ENCODE measurements around the gene TMTC2. TPM values are rescaled to one million over a fixed set of nuclear protein-coding genes. Genes with fewer than 3 reads are reported as not detected.
A peak's percentile ranks its signal among the peaks of the same experiment; 100 is the strongest.

TMTC2 gene
- total and polyA plus RNA-seq, 2 donors from 2014 or later = 6.0 to 32.9 TPM

DNA sequence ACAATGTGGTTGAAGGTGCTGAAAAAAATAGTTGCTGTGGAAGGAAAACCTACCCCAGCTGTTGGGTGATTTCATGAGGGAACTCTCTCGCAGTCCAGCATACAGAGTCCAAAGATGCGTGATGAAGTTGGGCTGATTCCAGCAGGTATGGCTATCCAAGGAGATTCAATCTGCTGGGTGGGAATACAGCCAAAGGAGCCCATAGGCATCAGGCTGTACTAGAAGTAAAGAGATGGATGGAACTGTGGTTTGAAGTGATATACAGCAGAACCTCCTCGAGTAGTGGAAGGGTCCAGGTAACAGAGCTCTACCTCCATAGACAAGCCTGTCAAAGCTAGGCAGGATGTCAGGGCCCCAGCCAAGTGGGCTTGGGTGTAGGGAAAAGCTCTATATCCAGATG is 11.5 kb upstream of the TMTC2 start:
- Histone ChIP-seq H3K9ac (ENCODE audit: low read length in 3 of 3) (no peak overlapping the region), H3K27ac (ENCODE audit: low read depth in 2 of 2, low read length in 2 of 2) (no peak overlapping the region), H3K27me3 (ENCODE audit: control insufficient read depth, insufficient read depth, low read length) (no peaks in the 10 kb centered on the region), H3K9me3 (ENCODE audit: control insufficient read depth in 2 of 3, insufficient read depth in 1 of 3, low read length in 3 of 3) (no peaks in the 10 kb centered on the region), H3K4me1 (ENCODE audit: control insufficient read depth in 2 of 3, insufficient read depth in 2 of 3, low read depth in 1 of 3, low read length in 3 of 3) (no peaks in the 10 kb centered on the region), H3K36me3 (ENCODE audit: control insufficient read depth in 2 of 3, insufficient read depth in 3 of 3, low read length in 3 of 3) (no peaks in the 10 kb centered on the region), H3K4me3 (ENCODE audit: low read length in 3 of 3) (no peak overlapping the region)
- intact Hi-C loops (cut with DNase I) = no loop called here
- TF ChIP-seq, protein P1, sequence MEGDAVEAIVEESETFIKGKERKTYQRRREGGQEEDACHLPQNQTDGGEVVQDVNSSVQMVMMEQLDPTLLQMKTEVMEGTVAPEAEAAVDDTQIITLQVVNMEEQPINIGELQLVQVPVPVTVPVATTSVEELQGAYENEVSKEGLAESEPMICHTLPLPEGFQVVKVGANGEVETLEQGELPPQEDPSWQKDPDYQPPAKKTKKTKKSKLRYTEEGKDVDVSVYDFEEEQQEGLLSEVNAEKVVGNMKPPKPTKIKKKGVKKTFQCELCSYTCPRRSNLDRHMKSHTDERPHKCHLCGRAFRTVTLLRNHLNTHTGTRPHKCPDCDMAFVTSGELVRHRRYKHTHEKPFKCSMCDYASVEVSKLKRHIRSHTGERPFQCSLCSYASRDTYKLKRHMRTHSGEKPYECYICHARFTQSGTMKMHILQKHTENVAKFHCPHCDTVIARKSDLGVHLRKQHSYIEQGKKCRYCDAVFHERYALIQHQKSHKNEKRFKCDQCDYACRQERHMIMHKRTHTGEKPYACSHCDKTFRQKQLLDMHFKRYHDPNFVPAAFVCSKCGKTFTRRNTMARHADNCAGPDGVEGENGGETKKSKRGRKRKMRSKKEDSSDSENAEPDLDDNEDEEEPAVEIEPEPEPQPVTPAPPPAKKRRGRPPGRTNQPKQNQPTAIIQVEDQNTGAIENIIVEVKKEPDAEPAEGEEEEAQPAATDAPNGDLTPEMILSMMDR (IDR thresholded peaks at IDR 0.05; ENCODE audit: borderline replicate concordance, extremely low read depth, insufficient read depth) = no peak
- FAIRE-seq = no peak
- no peak for DNase-seq

DNA sequence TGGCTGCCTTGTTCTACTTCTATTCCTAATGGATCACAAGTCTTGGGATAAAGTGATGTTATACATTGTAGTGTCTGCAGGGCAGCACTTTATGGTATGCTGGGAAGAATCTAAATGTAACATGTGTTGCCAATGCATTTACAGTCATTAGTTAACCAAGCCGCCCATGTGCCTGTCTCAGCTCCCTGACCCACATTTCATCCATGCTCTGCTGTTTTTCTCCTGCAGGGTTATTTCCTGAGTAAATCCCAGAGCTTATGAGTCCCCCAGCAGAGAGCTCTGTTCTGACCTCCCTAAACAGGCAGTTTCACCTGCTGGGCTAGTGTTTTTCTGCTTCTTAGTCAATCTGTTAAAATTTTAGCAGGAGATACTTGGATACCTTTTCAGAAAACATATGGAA is 4.4 kb upstream of the TMTC2 start:
- H3K9ac ChIP-seq (ENCODE audit: low read length in 3 of 3) = no peak overlapping the region
- H3K9me3 ChIP-seq (ENCODE audit: control insufficient read depth in 2 of 3, insufficient read depth in 1 of 3, low read length in 3 of 3) = no peaks in the 10 kb centered on the region
- H3K4me3 ChIP-seq (ENCODE audit: low read length in 3 of 3) = no peak overlapping the region
- TF ChIP-seq, protein P1 (IDR thresholded peaks at IDR 0.05; ENCODE audit: borderline replicate concordance, extremely low read depth, insufficient read depth) = no peak
- H3K36me3 ChIP-seq (ENCODE audit: control insufficient read depth in 2 of 3, insufficient read depth in 3 of 3, low read length in 3 of 3) = no peaks in the 10 kb centered on the region
- H3K27me3 ChIP-seq (ENCODE audit: control insufficient read depth, insufficient read depth, low read length) = no peaks in the 10 kb centered on the region
- FAIRE-seq (no peak), DNase-seq (peak in 2 of 5 donors; percentile 34 to 39)
- H3K4me1 ChIP-seq (ENCODE audit: control insufficient read depth in 2 of 3, insufficient read depth in 2 of 3, low read depth in 1 of 3, low read length in 3 of 3) = peaks cover 0 to 7% (median 0%) of the 10 kb centered on the region in 3 donors
- no peak overlapping the region for H3K27ac ChIP-seq (ENCODE audit: low read depth in 2 of 2, low read length in 2 of 2)
- intact Hi-C loops (cut with DNase I) = no loop called here

DNA sequence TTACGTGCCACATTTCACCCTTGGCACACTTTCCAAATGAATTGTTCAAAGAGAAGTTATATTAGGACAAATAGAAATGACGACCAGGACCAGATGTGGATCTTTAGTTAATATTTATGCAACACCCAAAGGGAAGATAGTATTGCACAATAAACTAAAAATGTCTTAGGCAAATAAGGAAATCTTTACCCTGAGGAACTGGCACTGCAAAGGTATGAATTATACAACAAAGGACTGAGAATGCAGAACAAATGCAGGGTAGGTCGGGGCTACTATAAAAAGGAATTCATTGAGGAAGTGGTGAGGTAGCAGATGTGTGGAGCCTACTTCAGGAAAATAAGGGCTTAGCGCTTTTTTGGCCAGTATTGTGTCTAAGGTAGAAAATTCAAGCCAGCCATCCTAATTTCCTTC is 3.9 kb upstream of the TMTC2 start:
- Histone ChIP-seq H3K27me3 (ENCODE audit: control insufficient read depth, insufficient read depth, low read length) (no peaks in the 10 kb centered on the region), H3K9me3 (ENCODE audit: control insufficient read depth in 2 of 3, insufficient read depth in 1 of 3, low read length in 3 of 3) (no peaks in the 10 kb centered on the region), H3K4me1 (ENCODE audit: control insufficient read depth in 2 of 3, insufficient read depth in 2 of 3, low read depth in 1 of 3, low read length in 3 of 3) (peaks cover 0 to 7% (median 0%) of the 10 kb centered on the region in 3 donors), H3K9ac (ENCODE audit: low read length in 3 of 3) (no peak overlapping the region), H3K4me3 (ENCODE audit: low read length in 3 of 3) (no peak overlapping the region), H3K36me3 (ENCODE audit: control insufficient read depth in 2 of 3, insufficient read depth in 3 of 3, low read length in 3 of 3) (no peaks in the 10 kb centered on the region), H3K27ac (ENCODE audit: low read depth in 2 of 2, low read length in 2 of 2) (no peak overlapping the region)
- TF ChIP-seq, protein P1 (IDR thresholded peaks at IDR 0.05; ENCODE audit: borderline replicate concordance, extremely low read depth, insufficient read depth) = no peak
- intact Hi-C loops (cut with DNase I) = no loop called here
- no peak for DNase-seq
- no peak for FAIRE-seq

DNA sequence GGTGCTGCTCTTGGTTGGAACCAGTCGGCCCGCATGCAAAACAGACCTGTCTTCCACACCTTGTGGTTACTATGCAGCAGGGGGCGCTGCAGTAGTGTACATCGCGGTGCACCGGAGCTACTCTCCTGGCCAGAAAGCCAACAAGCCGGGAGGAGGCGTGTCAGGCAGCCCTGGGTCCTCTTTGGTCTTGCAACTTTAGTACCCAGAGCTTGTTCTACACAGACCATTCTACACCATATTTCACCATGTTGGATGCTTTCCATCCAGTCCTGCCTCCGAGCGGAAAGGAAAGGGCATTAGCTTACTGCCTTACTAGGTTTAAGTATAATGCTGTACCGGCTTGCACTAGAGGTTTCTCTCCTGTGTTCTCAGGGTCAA is 927 bp upstream of the TMTC2 start:
- DNase-seq (peak; percentile 96 to 98 (median 97)), FAIRE-seq (peak; percentile 33)
- TF ChIP-seq, protein P1 (IDR thresholded peaks at IDR 0.05; ENCODE audit: borderline replicate concordance, extremely low read depth, insufficient read depth) = peak; percentile 99
- intact Hi-C loops (cut with DNase I) = no loop called here
- Histone ChIP-seq H3K4me1 (ENCODE audit: control insufficient read depth in 2 of 3, insufficient read depth in 2 of 3, low read depth in 1 of 3, low read length in 3 of 3) (peaks cover 0 to 7% (median 0%) of the 10 kb centered on the region in 3 donors), H3K9ac (ENCODE audit: low read length in 3 of 3) (peak overlapping the region; percentile 70 to 90 (median 89)), H3K36me3 (ENCODE audit: control insufficient read depth in 2 of 3, insufficient read depth in 3 of 3, low read length in 3 of 3) (no peaks in the 10 kb centered on the region), H3K4me3 (ENCODE audit: low read length in 3 of 3) (peak overlapping the region; percentile 84 to 94 (median 88)), H3K27me3 (ENCODE audit: control insufficient read depth, insufficient read depth, low read length) (no peaks in the 10 kb centered on the region), H3K27ac (ENCODE audit: low read depth in 2 of 2, low read length in 2 of 2) (peak overlapping the region; percentile 92 to 99), H3K9me3 (ENCODE audit: control insufficient read depth in 2 of 3, insufficient read depth in 1 of 3, low read length in 3 of 3) (no peaks in the 10 kb centered on the region)
